OCI-LY7 (cell line): ENCODE data around the gene AARS2.

Source experiments
- CTCF ChIP-seq: fragments of 200-600 bp; sonication (generic); conservative IDR thresholded peaks from 2 replicates; pipeline ENCODE4 v1.5.1; 2014; ENCODE audit warnings: mild to moderate bottlenecking, antibody characterized with exemption, low read length, moderate library complexity, mixed read lengths
- EZH2phosphoT487 ChIP-seq: fragments of 200-600 bp; sonication (generic); IDR thresholded peaks from 2 replicates; pipeline ENCODE4 v1.6.1; 2018; ENCODE audit warnings: low read depth, borderline replicate concordance, mild to moderate bottlenecking, mixed run types, antibody characterized with exemption, low read length, moderate library complexity, mixed read lengths

- TF ChIP-seq CTCF = no peak
- TF ChIP-seq EZH2phosphoT487 = no peak
Observed at GRCh38 chr6:44260011-44260410, 53.1 kb downstream of the AARS2 start.
